HepG2 (cell line): ENCODE measurements around the gene RIPK1. TPM values are rescaled to one million over a fixed set of nuclear protein-coding genes. Genes with fewer than 3 reads are reported as not detected.
A peak's percentile ranks its signal among the peaks of the same experiment; 100 is the strongest.

Source experiments
- CAMTA2 ChIP-seq: sonication (generic); formaldehyde crosslinking; IDR thresholded peaks from 2 replicates; pipeline ENCODE4 v1.4.0; 2020; ENCODE audit warnings: mild to moderate bottlenecking, missing genetic modification reagents, borderline replicate concordance
- DMTF1 ChIP-seq: sonication (generic); formaldehyde crosslinking; IDR thresholded peaks from 2 replicates; pipeline ENCODE4 v1.4.0; 2020; ENCODE audit warnings: mild to moderate bottlenecking, missing genetic modification reagents
- MBNL3 ChIP-seq: fragments of 250-450 bp; sonication (Bioruptor Pico); conservative IDR thresholded peaks from 2 replicates; pipeline ENCODE4 v1.8.0; 2022; ENCODE audit warnings: mild to moderate bottlenecking, inconsistent platforms
- NONO ChIP-seq, 2 experiments: fragments of 450-650 bp in 1 of 2; sonication (generic) in 1 of 2; formaldehyde crosslinking in 1 of 2; IDR thresholded peaks in 1 of 2; conservative IDR thresholded peaks in 1 of 2; 2 replicates each; pipeline versions ENCODE4 v1.6.1 to v1.8.0; 2017 to 2022; ENCODE audit warnings: mild to moderate bottlenecking in 1 of 2, missing genetic modification reagents in 1 of 2, moderate library complexity in 1 of 2
- NR2F6 ChIP-seq, 2 experiments: IDR thresholded peaks; 2 replicates each; pipeline ENCODE4 v1.6.1; 2016; ENCODE audit warnings: antibody characterized with exemption in 1 of 2, mild to moderate bottlenecking in 1 of 2
- RELA ChIP-seq: sonication (generic); formaldehyde crosslinking; IDR thresholded peaks from 2 replicates; pipeline ENCODE4 v1.4.0; 2020; ENCODE audit warnings: missing genetic modification reagents
- SKI ChIP-seq: fragments of 450-650 bp; IDR thresholded peaks from one replicate; pipeline ENCODE4 v1.6.1; 2018; ENCODE audit warnings: mild to moderate bottlenecking; ENCODE audit not compliant: partially characterized antibody
- TEAD2 ChIP-seq: sonication (generic); formaldehyde crosslinking; IDR thresholded peaks from 2 replicates; pipeline ENCODE4 v1.9.0; 2021; ENCODE audit warnings: missing genetic modification reagents
- ZNF235 ChIP-seq: sonication (generic); formaldehyde crosslinking; IDR thresholded peaks from 2 replicates; pipeline ENCODE4 v1.8.1; 2023; ENCODE audit warnings: mild to moderate bottlenecking, missing genetic modification reagents, borderline replicate concordance
- ZNF510 ChIP-seq: sonication (generic); formaldehyde crosslinking; IDR thresholded peaks from 2 replicates; pipeline ENCODE4 v1.4.0; 2020; ENCODE audit warnings: low read depth, mild to moderate bottlenecking, missing genetic modification reagents
- ZNF704 ChIP-seq: sonication (generic); formaldehyde crosslinking; IDR thresholded peaks from 2 replicates; pipeline ENCODE4 v1.8.1; 2023; ENCODE audit warnings: mild to moderate bottlenecking, inconsistent platforms, moderate library complexity, missing genetic modification reagents, borderline replicate concordance
- polyA plus RNA-seq, 8 experiments: library from polyadenylated mRNA; depleted of rRNA in 3 of 8; stranded (reverse) in 7 of 8; unstranded in 1 of 8; fragments of >200 nt; fragmentation: Illumina TruSeq in 4 of 8; extraction: Trizol in 4 of 8; gene quantifications; 2 replicates each; pipeline versions ENCODE4 v1.2.1 to v1.2.3, GENCODE V29; 2011 to 2016; ENCODE audit warnings: low read depth in 4 of 8, missing spikeins in 1 of 8, mixed read lengths in 1 of 8; ENCODE audit not compliant: insufficient read depth in 1 of 8
- total RNA-seq, 5 experiments: library from RNA; depleted of rRNA; stranded (reverse); fragments of >200 nt; fragmentation: Illumina TruSeq; extraction: Trizol; gene quantifications; 2 replicates each; pipeline ENCODE4 v1.2.3, GENCODE V29; 2016; ENCODE audit warnings: low read depth in 1 of 5
- TF ChIP-seq, protein P1 (sequence below): IDR thresholded peaks from 2 replicates; pipeline ENCODE4 v1.6.1; 2016; ENCODE audit warnings: mild to moderate bottlenecking, missing biosample characterization, missing genetic modification reagents
- TF ChIP-seq, protein P2 (sequence below): IDR thresholded peaks from 2 replicates; pipeline ENCODE4 v1.6.1; 2016; ENCODE audit warnings: low read depth, control low read depth
- TF ChIP-seq, protein P3 (sequence below): sonication (generic); formaldehyde crosslinking; IDR thresholded peaks from 2 replicates; pipeline ENCODE4 v1.5.1; 2020; ENCODE audit warnings: missing genetic modification reagents, mild to moderate bottlenecking, borderline replicate concordance
- TF ChIP-seq, protein P4 (sequence below): sonication (generic); formaldehyde crosslinking; IDR thresholded peaks from 2 replicates; pipeline ENCODE4 v1.8.0; 2022; ENCODE audit warnings: mild to moderate bottlenecking, missing genetic modification reagents, borderline replicate concordance
- TF ChIP-seq, protein P5 (sequence below): sonication (generic); formaldehyde crosslinking; IDR thresholded peaks from 2 replicates; pipeline ENCODE4 v1.4.0; 2020; ENCODE audit warnings: missing genetic modification reagents, borderline replicate concordance

The RIPK1 gene
- total and polyA plus RNA-seq, 2 of the 13 experiments (the other 11 are each of a cell fraction or from before 2014, with no cell fraction given): 9.0 to 10.3 TPM

DNA sequence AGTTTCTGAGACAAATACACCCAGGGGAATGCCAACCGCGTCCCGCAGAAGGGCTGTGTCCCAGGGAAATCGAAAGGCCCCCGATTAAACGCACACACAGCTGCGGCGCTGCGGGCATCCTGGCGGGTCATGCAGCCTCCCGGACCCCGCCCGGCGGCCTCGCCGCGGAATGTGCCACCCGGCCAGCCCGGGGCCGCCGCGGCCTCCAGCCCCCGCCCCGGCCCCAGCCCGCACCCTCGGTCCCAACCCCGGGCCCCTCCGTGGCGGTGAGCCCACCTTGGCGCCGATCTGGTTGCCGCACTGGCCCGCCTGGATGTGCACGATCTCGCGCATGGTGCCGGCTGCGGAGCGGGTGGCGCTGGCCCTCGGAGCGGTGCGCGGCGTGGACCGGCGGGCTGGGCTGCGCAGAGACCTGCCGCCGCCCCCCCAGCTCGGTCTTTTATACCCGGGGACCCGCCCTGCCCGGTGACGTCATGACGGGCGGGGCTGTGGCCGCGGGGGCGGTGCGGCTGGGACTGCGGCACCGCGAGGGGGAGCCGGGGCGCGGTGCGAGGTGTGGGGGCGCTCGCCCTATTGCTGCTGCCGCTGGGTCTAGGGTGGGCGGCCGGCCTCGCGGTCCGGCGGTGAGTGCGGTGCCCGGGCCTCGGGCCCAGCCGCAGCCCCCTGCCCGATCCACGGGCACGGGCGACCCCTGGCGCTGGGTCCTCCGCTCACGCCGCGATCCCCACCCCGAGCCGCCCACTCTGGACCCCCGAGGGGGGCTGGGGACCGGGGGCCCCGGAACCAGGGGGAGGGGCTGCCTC is 89.0 kb downstream of the RIPK1 start, which contains the start of gene TUBB2A (continued):
- TF ChIP-seq, protein P1, sequence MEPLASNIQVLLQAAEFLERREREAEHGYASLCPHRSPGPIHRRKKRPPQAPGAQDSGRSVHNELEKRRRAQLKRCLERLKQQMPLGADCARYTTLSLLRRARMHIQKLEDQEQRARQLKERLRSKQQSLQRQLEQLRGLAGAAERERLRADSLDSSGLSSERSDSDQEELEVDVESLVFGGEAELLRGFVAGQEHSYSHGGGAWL (CRISPR knock-in tag): peak; percentile 76; the same call in 1 of the 2 replicates
- TF ChIP-seq, protein P2, sequence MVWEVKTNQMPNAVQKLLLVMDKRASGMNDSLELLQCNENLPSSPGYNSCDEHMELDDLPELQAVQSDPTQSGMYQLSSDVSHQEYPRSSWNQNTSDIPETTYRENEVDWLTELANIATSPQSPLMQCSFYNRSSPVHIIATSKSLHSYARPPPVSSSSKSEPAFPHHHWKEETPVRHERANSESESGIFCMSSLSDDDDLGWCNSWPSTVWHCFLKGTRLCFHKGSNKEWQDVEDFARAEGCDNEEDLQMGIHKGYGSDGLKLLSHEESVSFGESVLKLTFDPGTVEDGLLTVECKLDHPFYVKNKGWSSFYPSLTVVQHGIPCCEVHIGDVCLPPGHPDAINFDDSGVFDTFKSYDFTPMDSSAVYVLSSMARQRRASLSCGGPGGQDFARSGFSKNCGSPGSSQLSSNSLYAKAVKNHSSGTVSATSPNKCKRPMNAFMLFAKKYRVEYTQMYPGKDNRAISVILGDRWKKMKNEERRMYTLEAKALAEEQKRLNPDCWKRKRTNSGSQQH (CRISPR knock-in tag): 0 out of 2 replicates have a peak, but pooled peaks have one; percentile 48
- TF ChIP-seq RELA (CRISPR knock-in tag): peak; percentile 47; the same call in 1 of the 2 replicates
- TF ChIP-seq ZNF235 (CRISPR knock-in tag): peak; percentile 85; the same call in 1 of the 2 replicates
- TF ChIP-seq NONO (IDR thresholded peaks at IDR 0.05): no peak
- TF ChIP-seq NONO (CRISPR knock-in tag; conservative IDR thresholded peaks at IDR 0.05): peak; percentile 86; the same call in 1 of the 2 replicates
- no peak for TF ChIP-seq NR2F6 (IDR thresholded peaks at IDR 0.05)
- TF ChIP-seq NR2F6 (CRISPR knock-in tag; IDR thresholded peaks at IDR 0.05): 0 out of 2 replicates have a peak, but pooled peaks have one; percentile 6
- no peak for TF ChIP-seq TEAD2 (CRISPR knock-in tag)
- TF ChIP-seq, protein P3, sequence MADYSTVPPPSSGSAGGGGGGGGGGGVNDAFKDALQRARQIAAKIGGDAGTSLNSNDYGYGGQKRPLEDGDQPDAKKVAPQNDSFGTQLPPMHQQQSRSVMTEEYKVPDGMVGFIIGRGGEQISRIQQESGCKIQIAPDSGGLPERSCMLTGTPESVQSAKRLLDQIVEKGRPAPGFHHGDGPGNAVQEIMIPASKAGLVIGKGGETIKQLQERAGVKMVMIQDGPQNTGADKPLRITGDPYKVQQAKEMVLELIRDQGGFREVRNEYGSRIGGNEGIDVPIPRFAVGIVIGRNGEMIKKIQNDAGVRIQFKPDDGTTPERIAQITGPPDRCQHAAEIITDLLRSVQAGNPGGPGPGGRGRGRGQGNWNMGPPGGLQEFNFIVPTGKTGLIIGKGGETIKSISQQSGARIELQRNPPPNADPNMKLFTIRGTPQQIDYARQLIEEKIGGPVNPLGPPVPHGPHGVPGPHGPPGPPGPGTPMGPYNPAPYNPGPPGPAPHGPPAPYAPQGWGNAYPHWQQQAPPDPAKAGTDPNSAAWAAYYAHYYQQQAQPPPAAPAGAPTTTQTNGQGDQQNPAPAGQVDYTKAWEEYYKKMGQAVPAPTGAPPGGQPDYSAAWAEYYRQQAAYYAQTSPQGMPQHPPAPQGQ (CRISPR knock-in tag): no peak
- no peak for TF ChIP-seq DMTF1 (CRISPR knock-in tag)
- no peak for TF ChIP-seq MBNL3 (CRISPR knock-in tag)
- TF ChIP-seq, protein P4, sequence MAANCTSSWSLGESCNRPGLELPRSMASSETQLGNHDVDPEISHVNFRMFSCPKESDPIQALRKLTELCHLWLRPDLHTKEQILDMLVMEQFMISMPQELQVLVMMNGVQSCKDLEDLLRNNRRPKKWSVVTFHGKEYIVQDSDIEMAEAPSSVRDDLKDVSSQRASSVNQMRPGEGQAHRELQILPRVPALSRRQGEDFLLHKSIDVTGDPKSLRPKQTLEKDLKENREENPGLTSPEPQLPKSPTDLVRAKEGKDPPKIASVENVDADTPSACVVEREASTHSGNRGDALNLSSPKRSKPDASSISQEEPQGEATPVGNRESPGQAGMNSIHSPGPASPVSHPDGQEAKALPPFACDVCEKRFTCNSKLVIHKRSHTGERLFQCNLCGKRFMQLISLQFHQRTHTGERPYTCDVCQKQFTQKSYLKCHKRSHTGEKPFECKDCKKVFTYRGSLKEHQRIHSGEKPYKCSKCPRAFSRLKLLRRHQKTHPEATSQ (CRISPR knock-in tag): no peak
- no peak; the same call in 1 of the 2 replicates for TF ChIP-seq ZNF510 (CRISPR knock-in tag)
- TF ChIP-seq CAMTA2: peak; percentile 79; the same call in 1 of the 2 replicates
- TF ChIP-seq, protein P5, sequence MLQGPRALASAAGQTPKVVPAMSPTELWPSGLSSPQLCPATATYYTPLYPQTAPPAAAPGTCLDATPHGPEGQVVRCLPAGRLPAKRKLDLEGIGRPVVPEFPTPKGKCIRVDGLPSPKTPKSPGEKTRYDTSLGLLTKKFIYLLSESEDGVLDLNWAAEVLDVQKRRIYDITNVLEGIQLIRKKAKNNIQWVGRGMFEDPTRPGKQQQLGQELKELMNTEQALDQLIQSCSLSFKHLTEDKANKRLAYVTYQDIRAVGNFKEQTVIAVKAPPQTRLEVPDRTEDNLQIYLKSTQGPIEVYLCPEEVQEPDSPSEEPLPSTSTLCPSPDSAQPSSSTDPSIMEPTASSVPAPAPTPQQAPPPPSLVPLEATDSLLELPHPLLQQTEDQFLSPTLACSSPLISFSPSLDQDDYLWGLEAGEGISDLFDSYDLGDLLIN: no peak
- TF ChIP-seq ZNF704: 0 out of 2 replicates have a peak, but pooled peaks have one; percentile 60
- TF ChIP-seq SKI: peak; percentile 71
